HepG2 (cell line): ENCODE data around the gene NFAT5. TPM values are rescaled to one million over a fixed set of nuclear protein-coding genes. Genes with fewer than 3 reads are reported as not detected.

Experiments
- microRNA counts: library from miRNA; unstranded; fragments of <30 nt; microRNA quantifications from one replicate; lab custom pipeline; 2015
- microRNA-seq: library from miRNA; unstranded; fragments of <30 nt; microRNA quantifications from one replicate; pipeline ENCODE4, GENCODE V29; 2020
- polyA plus RNA-seq, 8 experiments: library from polyadenylated mRNA; depleted of rRNA in 3 of 8; stranded (reverse) in 7 of 8; unstranded in 1 of 8; fragments of >200 nt; fragmentation: Illumina TruSeq in 4 of 8; extraction: Trizol in 4 of 8; gene quantifications; 2 replicates each; pipeline versions ENCODE4 v1.2.1 to v1.2.3, GENCODE V29; 2011 to 2016; ENCODE audit warnings: low read depth in 4 of 8, missing spikeins in 1 of 8, mixed read lengths in 1 of 8; ENCODE audit not compliant: insufficient read depth in 1 of 8
- small RNA-seq, 3 experiments: library from RNA; depleted of rRNA; stranded (forward); fragments of <200 nt; gene quantifications; one replicate each; pipeline ENCODE3, GENCODE V24; 2012; ENCODE audit warnings: low read depth in 2 of 3, low replicate concordance in 1 of 3; ENCODE audit not compliant: insufficient read length in 3 of 3, insufficient read depth in 2 of 3
- total RNA-seq, 5 experiments: library from RNA; depleted of rRNA; stranded (reverse); fragments of >200 nt; fragmentation: Illumina TruSeq; extraction: Trizol; gene quantifications; 2 replicates each; pipeline ENCODE4 v1.2.3, GENCODE V29; 2016; ENCODE audit warnings: low read depth in 1 of 5

The NFAT5 gene
- total and polyA plus RNA-seq, 2 of the 13 experiments (the other 11 are each of a cell fraction or from before 2014, with no cell fraction given) = 20.5 to 54.3 TPM

MicroRNAs encoded within 50 kb of the gene (microRNA counts, 767-probe panel; counts per million panel counts)
- microRNA hsa-miR-1538 (lab: Ali Mortazavi, UCI) = not detected

Small RNAs within 50 kb of the gene (microRNA-seq; reads per million reads assigned to microRNA genes)
- 0.51 reads per million for gene MIR1538

Small RNAs within 50 kb of the gene (small RNA-seq; reads per million reads assigned to genes)
- 0 reads per million in 3 experiments for gene MIR1538

Other genes starting within 250 kb of the NFAT5 start
- gene PDF, start 235.4 kb upstream of the NFAT5 start, total RNA-seq (2016; rRNA removed; fragmentation: Illumina TruSeq; extraction: Trizol) = 26.8 and 48.8 TPM in 2 replicates
- 12.4 and 15.5 TPM in 2 replicates for gene PDF, start 235.4 kb upstream of the NFAT5 start, polyA plus RNA-seq (2011; rRNA removed)
- gene COG8, start 226.4 kb upstream of the NFAT5 start, total RNA-seq (2016; rRNA removed; fragmentation: Illumina TruSeq; extraction: Trizol) = 52.1 and 55.3 TPM in 2 replicates
- gene COG8, start 226.4 kb upstream of the NFAT5 start, polyA plus RNA-seq (2011; rRNA removed) = 45.5 and 53.9 TPM in 2 replicates
- 114 and 144 TPM in 2 replicates for gene NIP7, start 226.2 kb upstream of the NFAT5 start, total RNA-seq (2016; rRNA removed; fragmentation: Illumina TruSeq; extraction: Trizol)
- 14.0 and 15.3 TPM in 2 replicates for gene NIP7, start 226.2 kb upstream of the NFAT5 start, polyA plus RNA-seq (2011; rRNA removed)
- gene TMED6, start 214.2 kb upstream of the NFAT5 start, total RNA-seq (2016; rRNA removed; fragmentation: Illumina TruSeq; extraction: Trizol) = 6.4 and 14.4 TPM in 2 replicates
- 9.8 and 10.5 TPM in 2 replicates for gene TMED6, start 214.2 kb upstream of the NFAT5 start, polyA plus RNA-seq (2011; rRNA removed)
- 9.7 and 18.2 TPM in 2 replicates for gene TERF2, start 180.0 kb upstream of the NFAT5 start, total RNA-seq (2016; rRNA removed; fragmentation: Illumina TruSeq; extraction: Trizol)
- gene TERF2, start 180.0 kb upstream of the NFAT5 start, polyA plus RNA-seq (2011; rRNA removed) = 16.6 and 20.2 TPM in 2 replicates
- 432 and 638 TPM in 2 replicates for gene CYB5B, start 141.3 kb upstream of the NFAT5 start, total RNA-seq (2016; rRNA removed; fragmentation: Illumina TruSeq; extraction: Trizol)
- gene CYB5B, start 141.3 kb upstream of the NFAT5 start, polyA plus RNA-seq (2011; rRNA removed) = 207 and 234 TPM in 2 replicates
- gene NQO1, start 160.6 kb downstream of the NFAT5 start, total RNA-seq (2016; rRNA removed; fragmentation: Illumina TruSeq; extraction: Trizol) = 1,060 and 1,621 TPM in 2 replicates
- 304 and 464 TPM in 2 replicates for gene NQO1, start 160.6 kb downstream of the NFAT5 start, polyA plus RNA-seq (2011; rRNA removed)
- gene NOB1, start 189.0 kb downstream of the NFAT5 start, total RNA-seq (2016; rRNA removed; fragmentation: Illumina TruSeq; extraction: Trizol) = 47.1 and 83.5 TPM in 2 replicates
- 159 and 162 TPM in 2 replicates for gene NOB1, start 189.0 kb downstream of the NFAT5 start, polyA plus RNA-seq (2011; rRNA removed)
- gene WWP2, start 196.4 kb downstream of the NFAT5 start, total RNA-seq (2016; rRNA removed; fragmentation: Illumina TruSeq; extraction: Trizol) = 28.2 and 31.9 TPM in 2 replicates
- gene WWP2, start 196.4 kb downstream of the NFAT5 start, polyA plus RNA-seq (2011; rRNA removed) = 11.4 and 13.6 TPM in 2 replicates